Prostate gland (tissue), 2 donors: ENCODE data around the gene NDUFS1. TPM values are rescaled to one million over a fixed set of nuclear protein-coding genes. Genes with fewer than 3 reads are reported as not detected.

Experiments
- DNase-seq: peaks from one replicate; pipeline ENCODE4 v3.0.0-alpha.2; 2019; ENCODE audit warnings: low spot score
- H3K27ac ChIP-seq, 2 donors: fragments of 200-600 bp; sonication (generic); 2 replicates each; pipeline ENCODE4 v1.5.1; 2017 to 2019
- H3K27me3 ChIP-seq: fragments of 200-600 bp; sonication (generic); replicated peaks from 2 replicates; pipeline ENCODE4 v1.5.1; 2019; ENCODE audit not compliant: insufficient read depth
- H3K36me3 ChIP-seq, 2 donors: fragments of 200-600 bp; sonication (generic); 1 replicate in 1 of 2; 2 replicates in 1 of 2; pipeline versions ENCODE4 v1.5.1 to v1.8.1; 2017 to 2019
- H3K4me1 ChIP-seq: fragments of 200-600 bp; sonication (generic); replicated peaks from 2 replicates; pipeline ENCODE4 v1.5.1; 2019
- H3K4me3 ChIP-seq, 2 donors: fragments of 200-600 bp; sonication (generic); 2 replicates each; pipeline ENCODE4 v1.5.1; 2017 to 2019
- H3K9me3 ChIP-seq: fragments of 200-600 bp; sonication (generic); 2 replicates; pipeline ENCODE4 v1.5.1; 2017
- CTCF ChIP-seq, 4 experiments: fragments of 200-600 bp in 2 of 4; fragments of 450-650 bp in 2 of 4; sonication (generic) in 2 of 4; IDR thresholded peaks; 1 replicate in 3 of 4; 2 replicates in 1 of 4; pipeline ENCODE4 v1.5.1; 2016 to 2019; ENCODE audit warnings: antibody characterized with exemption in 4 of 4, mild to moderate bottlenecking in 2 of 4, moderate library complexity in 2 of 4
- POLR2A ChIP-seq: fragments of 450-650 bp; IDR thresholded peaks from one replicate; pipeline ENCODE4 v1.6.1; 2016; ENCODE audit warnings: antibody characterized with exemption, mild to moderate bottlenecking
- POLR2AphosphoS5 ChIP-seq: sonication (generic); formaldehyde crosslinking; IDR thresholded peaks from one replicate; pipeline ENCODE4 v1.6.1; 2017; ENCODE audit warnings: antibody characterized with exemption
- WGBS: methylation state at CpG from one replicate; pipeline ENCODE4 v1.1.5; 2018; 5-methylcytosine and 5-hydroxymethylcytosine counted together
- intact Hi-C: fragments of 100-400 bp; cut with DNase I; formaldehyde crosslinking; loops from one replicate; pipeline ENCODE4 v1.14.2; 2022
- small RNA-seq, 2 donors: library from RNA; depleted of rRNA; stranded (forward); fragments of <200 nt; gene quantifications; one replicate each; pipeline ENCODE3, GENCODE V24; 2016
- total RNA-seq, 2 donors: library from RNA; depleted of rRNA; stranded (reverse); fragments of >200 nt; gene quantifications; one replicate each; pipeline ENCODE4 v1.1.0, GENCODE V29; 2016

Gene NDUFS1
- total RNA-seq, 2 donors from 2014 or later = 74.1 to 80.1 TPM

GRCh38 chr2:206071807-206072206 is 87.4 kb downstream of the NDUFS1 start:
- TF ChIP-seq POLR2AphosphoS5 (no peak), CTCF (IDR thresholded peaks at IDR 0.05) (no peak), POLR2A (no peak)
- intact Hi-C loops = no loop called here
- Histone ChIP-seq H3K4me1 (no peaks in the 10 kb centered on the region), H3K9me3 (no peaks in the 10 kb centered on the region), H3K27ac (no peak overlapping the region), H3K27me3 (no peaks in the 10 kb centered on the region), H3K36me3 (no peaks in the 10 kb centered on the region), H3K4me3 (no peak overlapping the region)
- WGBS = 59% methylated on average over 1 of the region's 1 CpG
- DNase-seq = no peak

- no peaks in the 10 kb centered on the region for H3K27me3 ChIP-seq
- TF ChIP-seq CTCF (IDR thresholded peaks at IDR 0.05) = no peak
- no peak for TF ChIP-seq POLR2A
- TF ChIP-seq POLR2AphosphoS5 = no peak
- H3K36me3 ChIP-seq = no peaks in the 10 kb centered on the region
- H3K9me3 ChIP-seq = no peaks in the 10 kb centered on the region
- no peaks in the 10 kb centered on the region for H3K4me1 ChIP-seq
- intact Hi-C loops = no loop called here
- H3K27ac ChIP-seq = no peak overlapping the region
- H3K4me3 ChIP-seq = no peak overlapping the region
- WGBS = 90% methylated on average over 2 of the region's 2 CpGs
- DNase-seq = no peak
These were observed 89.8 kb downstream of the NDUFS1 start for GRCh38 chr2:206069417-206069816.

- Histone ChIP-seq H3K4me3 (no peak overlapping the region), H3K4me1 (no peaks in the 10 kb centered on the region), H3K27ac (no peak overlapping the region), H3K9me3 (no peaks in the 10 kb centered on the region), H3K36me3 (no peaks in the 10 kb centered on the region), H3K27me3 (no peaks in the 10 kb centered on the region)
- DNase-seq = no peak
- 96% methylated on average over 1 of the region's 1 CpG for WGBS
- intact Hi-C loops = no loop called here
- TF ChIP-seq POLR2AphosphoS5 = no peak
- TF ChIP-seq POLR2A = no peak
- TF ChIP-seq CTCF (IDR thresholded peaks at IDR 0.05) = no peak
These were observed 91.0 kb downstream of the NDUFS1 start for GRCh38 chr2:206068207-206068606.

Small RNA genes within 50 kb of the gene (small RNA-seq; reads per million reads assigned to genes)
- gene RF00134 (0 reads per million in 2 donors), gene RF02271 (0 reads per million in 2 donors), gene SNORA41 (0 reads per million in 2 donors), gene SNORD51 (0 to 0.10 reads per million in 2 donors)

Other genes starting within 250 kb of the NDUFS1 start
- 10 to 100 TPM; 11.7 to 32.8 TPM for gene INO80D, start 73.3 kb downstream of the NDUFS1 start, total RNA-seq
- 100 to 1,000 TPM; 305 to 491 TPM for gene EEF1B2, start 451 bp upstream of the NDUFS1 start, total RNA-seq
- gene ZDBF2, start 115.2 kb upstream of the NDUFS1 start, total RNA-seq = 10 to 100 TPM in 1 of 2 donors, 1 to 10 TPM in 1; 8.1 to 10.5 TPM